Measurements from ENCODE around the gene CYLD.

The CYLD gene

GRCh38 chr16:50833929-50834328 is 92.0 kb downstream of the CYLD start:
- ATAC-seq (replicated peaks) (no peak), DNase-seq (no peak)
- Mint-ChIP-seq H3K9me3 (peaks cover 0 to 6% of the 10 kb centered on the region in 2 donors), H3K27ac (no peak overlapping the region), H3K27me3 (peaks cover 32 to 55% of the 10 kb centered on the region in 2 donors), H3K4me1 (ENCODE audit: low read depth in 2 of 2) (no peaks in the 10 kb centered on the region), H3K36me3 (ENCODE audit: insufficient read depth) (no peaks in the 10 kb centered on the region), H3K4me3 (no peak overlapping the region)

GRCh38 chr16:50834701-50835100 is 92.8 kb downstream of the CYLD start:
- peaks cover 0 to under 1% of the 10 kb centered on the region in 2 donors for H3K9me3 Mint-ChIP-seq
- no peak overlapping the region for H3K27ac Mint-ChIP-seq
- H3K27me3 Mint-ChIP-seq: peaks cover 25 to 52% of the 10 kb centered on the region in 2 donors

GRCh38 chr16:50835358-50836060 is 93.6 kb downstream of the CYLD start:
- no peak overlapping the region for H3K27ac Mint-ChIP-seq
- H3K9me3 Mint-ChIP-seq: no peaks in the 10 kb centered on the region
- no peak for DNase-seq
- ATAC-seq (replicated peaks): no peak
- H3K4me1 Mint-ChIP-seq (ENCODE audit: low read depth in 2 of 2): no peaks in the 10 kb centered on the region
- H3K27me3 Mint-ChIP-seq: peaks cover 30 to 52% of the 10 kb centered on the region in 2 donors
- H3K4me3 Mint-ChIP-seq: no peak overlapping the region
- no peaks in the 10 kb centered on the region for H3K36me3 Mint-ChIP-seq (ENCODE audit: insufficient read depth)

More at GRCh38 chr16:50834701-50835100, 92.8 kb downstream of the CYLD start:
- ATAC-seq (replicated peaks) (no peak), DNase-seq (no peak)
- no peaks in the 10 kb centered on the region for H3K4me1 Mint-ChIP-seq (ENCODE audit: low read depth in 2 of 2)
- H3K36me3 Mint-ChIP-seq (ENCODE audit: insufficient read depth): no peaks in the 10 kb centered on the region
- no peak overlapping the region for H3K4me3 Mint-ChIP-seq

- peaks cover 0 to 4% of the 10 kb centered on the region in 2 donors for H3K4me1 Mint-ChIP-seq (ENCODE audit: low read depth in 2 of 2)
- no peaks in the 10 kb centered on the region for H3K9me3 Mint-ChIP-seq
- peaks cover 30 to 58% of the 10 kb centered on the region in 2 donors for H3K27me3 Mint-ChIP-seq
- no peak for ATAC-seq (replicated peaks)
- H3K4me3 Mint-ChIP-seq: no peak overlapping the region
- DNase-seq: no peak
- H3K36me3 Mint-ChIP-seq (ENCODE audit: insufficient read depth): no peaks in the 10 kb centered on the region
- no peak overlapping the region for H3K27ac Mint-ChIP-seq
Observed at GRCh38 chr16:50836121-50836621, 94.3 kb downstream of the CYLD start.

GRCh38 chr16:50837324-50837723 is 95.4 kb downstream of the CYLD start:
- Mint-ChIP-seq H3K27me3 (peaks cover 37 to 68% of the 10 kb centered on the region in 2 donors), H3K4me1 (ENCODE audit: low read depth in 2 of 2) (peaks cover 5 to 11% of the 10 kb centered on the region in 2 donors)

GRCh38 chr16:50838165-50838564 is 96.3 kb downstream of the CYLD start:
- ATAC-seq (replicated peaks) (no peak), DNase-seq (no peak)
- H3K9me3 Mint-ChIP-seq: no peaks in the 10 kb centered on the region
- H3K27ac Mint-ChIP-seq: no peak overlapping the region
- peaks cover 5 to 13% of the 10 kb centered on the region in 2 donors for H3K4me1 Mint-ChIP-seq (ENCODE audit: low read depth in 2 of 2)
- peaks cover 4% of the 10 kb centered on the region for H3K36me3 Mint-ChIP-seq (ENCODE audit: insufficient read depth)
- no peak overlapping the region for H3K4me3 Mint-ChIP-seq
- peaks cover 34 to 74% of the 10 kb centered on the region in 2 donors for H3K27me3 Mint-ChIP-seq

More at GRCh38 chr16:50837324-50837723, 95.4 kb downstream of the CYLD start:
- Mint-ChIP-seq H3K4me3 (no peak overlapping the region), H3K36me3 (ENCODE audit: insufficient read depth) (peaks cover 4% of the 10 kb centered on the region), H3K27ac (no peak overlapping the region), H3K9me3 (no peaks in the 10 kb centered on the region)
- no peak for ATAC-seq (replicated peaks)
- no peak for DNase-seq

GRCh38 chr16:50838885-50839284 is 97.0 kb downstream of the CYLD start:
- no peak overlapping the region for H3K4me3 Mint-ChIP-seq
- peaks cover 5 to 13% of the 10 kb centered on the region in 2 donors for H3K4me1 Mint-ChIP-seq (ENCODE audit: low read depth in 2 of 2)
- H3K27me3 Mint-ChIP-seq: peaks cover 30 to 69% of the 10 kb centered on the region in 2 donors
- no peak overlapping the region for H3K27ac Mint-ChIP-seq
- no peak for ATAC-seq (replicated peaks)
- H3K36me3 Mint-ChIP-seq (ENCODE audit: insufficient read depth): peaks cover 4% of the 10 kb centered on the region
- no peaks in the 10 kb centered on the region for H3K9me3 Mint-ChIP-seq
- no peak for DNase-seq

GRCh38 chr16:50839356-50839755 is 97.5 kb downstream of the CYLD start:
- Mint-ChIP-seq H3K27me3 (peaks cover 26 to 64% of the 10 kb centered on the region in 2 donors), H3K27ac (no peak overlapping the region), H3K4me1 (ENCODE audit: low read depth in 2 of 2) (peaks cover 5 to 13% of the 10 kb centered on the region in 2 donors), H3K4me3 (no peak overlapping the region), H3K9me3 (no peaks in the 10 kb centered on the region), H3K36me3 (ENCODE audit: insufficient read depth) (peaks cover 4% of the 10 kb centered on the region)
- ATAC-seq (replicated peaks) (no peak), DNase-seq (no peak)

GRCh38 chr16:50839920-50840729 is 98.2 kb downstream of the CYLD start:
- H3K4me1 Mint-ChIP-seq (ENCODE audit: low read depth in 2 of 2): peaks cover 5 to 13% of the 10 kb centered on the region in 2 donors
- peaks cover 21 to 62% of the 10 kb centered on the region in 2 donors for H3K27me3 Mint-ChIP-seq
- H3K4me3 Mint-ChIP-seq: peak overlapping the region; percentile 76 to 79
- H3K9me3 Mint-ChIP-seq: no peaks in the 10 kb centered on the region
- ATAC-seq (replicated peaks) (no peak), DNase-seq (no peak)
- peaks cover 4% of the 10 kb centered on the region for H3K36me3 Mint-ChIP-seq (ENCODE audit: insufficient read depth)
- H3K27ac Mint-ChIP-seq: no peak overlapping the region

GRCh38 chr16:50841081-50841886 is 99.4 kb downstream of the CYLD start:
- DNase-seq: peak in 2 of 3 experiments; percentile 2 to 8
- Mint-ChIP-seq H3K27ac (peak overlapping the region; percentile 66 to 76), H3K4me3 (peak overlapping the region; percentile 76 to 79), H3K9me3 (no peaks in the 10 kb centered on the region), H3K27me3 (peaks cover 19 to 56% of the 10 kb centered on the region in 2 donors), H3K4me1 (ENCODE audit: low read depth in 2 of 2) (peaks cover 5 to 13% of the 10 kb centered on the region in 2 donors), H3K36me3 (ENCODE audit: insufficient read depth) (peaks cover 4% of the 10 kb centered on the region)
- ATAC-seq (replicated peaks): peak; percentile 70

GRCh38 chr16:50842013-50842505 is 100.2 kb downstream of the CYLD start:
- Mint-ChIP-seq H3K27me3 (peaks cover 19 to 48% of the 10 kb centered on the region in 2 donors), H3K36me3 (ENCODE audit: insufficient read depth) (peaks cover 4% of the 10 kb centered on the region), H3K4me1 (ENCODE audit: low read depth in 2 of 2) (peaks cover 5 to 13% of the 10 kb centered on the region in 2 donors), H3K4me3 (peak overlapping the region; percentile 76 to 79), H3K9me3 (no peaks in the 10 kb centered on the region), H3K27ac (peak overlapping the region in 1 of 2 donors; percentile 76)
- DNase-seq: no peak
- no peak for ATAC-seq (replicated peaks)

GRCh38 chr16:50842589-50842988 is 100.7 kb downstream of the CYLD start:
- Mint-ChIP-seq H3K4me3 (peak overlapping the region; percentile 11 to 79), H3K4me1 (ENCODE audit: low read depth in 2 of 2) (peaks cover 5 to 13% of the 10 kb centered on the region in 2 donors), H3K27me3 (peaks cover 19 to 48% of the 10 kb centered on the region in 2 donors), H3K36me3 (ENCODE audit: insufficient read depth) (peaks cover 4% of the 10 kb centered on the region), H3K9me3 (no peaks in the 10 kb centered on the region), H3K27ac (no peak overlapping the region)
- no peak for DNase-seq
- ATAC-seq (replicated peaks): no peak

- Mint-ChIP-seq H3K4me3 (no peak overlapping the region), H3K9me3 (no peaks in the 10 kb centered on the region), H3K36me3 (ENCODE audit: insufficient read depth) (peaks cover 4% of the 10 kb centered on the region), H3K27me3 (peaks cover 29 to 59% of the 10 kb centered on the region in 2 donors), H3K27ac (no peak overlapping the region), H3K4me1 (ENCODE audit: low read depth in 2 of 2) (peaks cover 5 to 13% of the 10 kb centered on the region in 2 donors)
- no peak for DNase-seq
- ATAC-seq (replicated peaks): no peak
Observed at GRCh38 chr16:50844840-50845239, 103.0 kb downstream of the CYLD start.

Data from effector memory CD8-positive, alpha-beta T cell (primary cell).